Body of pancreas (tissue), 4 donors: ENCODE results near the gene PSG5. TPM values are rescaled to one million over a fixed set of nuclear protein-coding genes. Genes with fewer than 3 reads are reported as not detected.
"Not testable (repeated sequence)": the region's sequence is repeated elsewhere in the genome, so short reads cannot be mapped to it uniquely, and the experiment has no call there.

Experiments
- ATAC-seq: fragments of 150-250 bp; one replicate; pipeline ENCODE4 v1.9.1; 2016
- DNase-seq, 4 donors: peaks; one replicate each; pipeline ENCODE4 v3.0.0-alpha.2; 2019
- H3K27ac ChIP-seq, 4 donors: fragments of 200-600 bp; sonication (generic); 1 replicate in 3 of 4; 2 replicates in 1 of 4; pipeline versions ENCODE4 v1.5.1 to v1.6.1; 2016 to 2019; ENCODE audit warnings: mild to moderate bottlenecking in 1 of 4, mixed read lengths in 1 of 4, moderate library complexity in 1 of 4
- H3K27me3 ChIP-seq, 2 donors: fragments of 200-600 bp; sonication (generic); one replicate each; pipeline ENCODE4 v1.6.0; 2016; ENCODE audit warnings: mild to moderate bottlenecking in 1 of 2
- H3K36me3 ChIP-seq, 2 donors: fragments of 200-600 bp; sonication (generic); replicated peaks in 1 of 2; 2 replicates each; pipeline ENCODE4 v1.5.1; 2016; ENCODE audit warnings: low read depth in 2 of 2; ENCODE audit not compliant: insufficient read depth in 1 of 2
- H3K4me1 ChIP-seq: fragments of 200-600 bp; sonication (generic); one replicate; pipeline ENCODE4 v1.6.0; 2016
- H3K4me3 ChIP-seq, 2 donors: fragments of 200-600 bp; sonication (generic); 1 replicate in 1 of 2; 2 replicates in 1 of 2; pipeline ENCODE4 v1.5.1; 2016 to 2019
- H3K9me3 ChIP-seq, 3 donors: fragments of 200-600 bp; sonication (generic); 1 replicate in 2 of 3; 2 replicates in 1 of 3; pipeline ENCODE4 v1.5.1; 2016
- CTCF ChIP-seq, 7 experiments: fragments of 450-650 bp in 4 of 7; fragments of 200-600 bp in 3 of 7; sonication (generic) in 3 of 7; IDR thresholded peaks; one replicate each; pipeline ENCODE4 v1.5.1; 2016 to 2019; ENCODE audit warnings: antibody characterized with exemption in 7 of 7
- POLR2A ChIP-seq, 3 donors: fragments of 450-650 bp; IDR thresholded peaks; one replicate each; pipeline ENCODE4 v1.6.1; 2016; ENCODE audit warnings: antibody characterized with exemption in 3 of 3, mild to moderate bottlenecking in 2 of 3
- WGBS, 2 donors: methylation state at CpG; one replicate each; pipeline ENCODE4 v1.1.5; 2017; 5-methylcytosine and 5-hydroxymethylcytosine counted together
- intact Hi-C: fragments of 100-400 bp; cut with DNase I; formaldehyde crosslinking; loops from one replicate; pipeline ENCODE4 v1.15.1; 2023
- total RNA-seq, 2 donors: library from RNA; depleted of rRNA; stranded (reverse); fragments of >200 nt; gene quantifications; one replicate each; pipeline ENCODE4 v1.1.0, GENCODE V29; 2016

The PSG5 gene
- total RNA-seq, 2 donors from 2014 or later: 1.3 TPM; not detected in 1

GRCh38 chr19:43207991-43208390 lies 21.7 kb upstream of the PSG5 start:
- H3K4me1 ChIP-seq: no peaks in the 10 kb centered on the region
- intact Hi-C loops: no loop called here
- no peak overlapping the region for H3K27ac ChIP-seq
- no peak overlapping the region for H3K4me3 ChIP-seq
- no peaks in the 10 kb centered on the region for H3K27me3 ChIP-seq
- WGBS, 2 donors: 31 to 42% methylated on average over 4 of the region's 4 CpGs
- TF ChIP-seq POLR2A (IDR thresholded peaks at IDR 0.05) (no peak), CTCF (IDR thresholded peaks at IDR 0.05) (no peak)
- ATAC-seq: no peak
- H3K9me3 ChIP-seq: no peaks in the 10 kb centered on the region
- no peak for DNase-seq
- no peaks in the 10 kb centered on the region for H3K36me3 ChIP-seq

- DNase-seq: peak in 2 of 4 donors; percentile 7 to 19
- ATAC-seq, H3K9me3 ChIP-seq, H3K27me3 ChIP-seq, H3K4me1 ChIP-seq, H3K27ac ChIP-seq, H3K4me3 ChIP-seq, H3K36me3 ChIP-seq, intact Hi-C loops: not testable (repeated sequence)
- peak in 5 of 7 experiments; percentile 30 to 48 (median 41) for TF ChIP-seq CTCF (IDR thresholded peaks at IDR 0.05)
- 29 to 42% methylated on average over 5 to 8 of the region's 8 CpGs for WGBS, 2 donors
These were observed 20.8 kb upstream of the PSG5 start for GRCh38 chr19:43207174-43207573.

GRCh38 chr19:43205471-43206105 lies 19.3 kb upstream of the PSG5 start, which contains the start of gene PSG4:
Gene PSG4 (minus strand): TSS chr19:43205638. CDS start chr19:43205536, 102 bp downstream.
- H3K9me3 ChIP-seq, DNase-seq, H3K27me3 ChIP-seq, intact Hi-C loops, H3K27ac ChIP-seq, ATAC-seq, H3K4me1 ChIP-seq, H3K36me3 ChIP-seq, H3K4me3 ChIP-seq: not testable (repeated sequence)
- WGBS, 2 donors: 40 to 41% methylated on average over 9 of the region's 9 CpGs

- H3K4me1 ChIP-seq, H3K9me3 ChIP-seq, H3K36me3 ChIP-seq, H3K27me3 ChIP-seq, ATAC-seq, H3K4me3 ChIP-seq, intact Hi-C loops, DNase-seq, H3K27ac ChIP-seq: not testable (repeated sequence)
- WGBS, 2 donors: 79 to 84% methylated on average over 7 of the region's 7 CpGs
These were observed 17.3 kb upstream of the PSG5 start for GRCh38 chr19:43203611-43204010.

GRCh38 chr19:43201891-43202290 lies 15.6 kb upstream of the PSG5 start:
- H3K9me3 ChIP-seq, ATAC-seq, intact Hi-C loops, DNase-seq, H3K36me3 ChIP-seq, H3K4me1 ChIP-seq, H3K4me3 ChIP-seq, H3K27me3 ChIP-seq: not testable (repeated sequence)
- H3K27ac ChIP-seq: peak overlapping the region in 2 of 4 donors; percentile 58 to 70
- 23 to 27% methylated on average over 2 of the region's 2 CpGs for WGBS, 2 donors

GRCh38 chr19:43201337-43201801 lies 15.0 kb upstream of the PSG5 start:
- 31 to 40% methylated on average over 7 of the region's 7 CpGs for WGBS, 2 donors
- H3K36me3 ChIP-seq, intact Hi-C loops, H3K27me3 ChIP-seq, H3K4me3 ChIP-seq, ATAC-seq, H3K4me1 ChIP-seq, H3K9me3 ChIP-seq: not testable (repeated sequence)
- H3K27ac ChIP-seq: peak overlapping the region in 2 of 4 donors; percentile 58 to 70
- peak in 1 of 4 donors; percentile 16 for DNase-seq

GRCh38 chr19:43198686-43199419 lies 12.5 kb upstream of the PSG5 start:
- DNase-seq, ATAC-seq, H3K27ac ChIP-seq, H3K36me3 ChIP-seq, H3K27me3 ChIP-seq, H3K4me3 ChIP-seq, H3K9me3 ChIP-seq, intact Hi-C loops, H3K4me1 ChIP-seq: not testable (repeated sequence)
- 41 to 49% methylated on average over 5 of the region's 5 CpGs for WGBS, 2 donors

- ATAC-seq, H3K36me3 ChIP-seq: not testable (repeated sequence)
- WGBS, 2 donors: 72 to 90% methylated on average over 2 of the region's 7 CpGs
These were observed 11.5 kb upstream of the PSG5 start for GRCh38 chr19:43197666-43198397.

GRCh38 chr19:43194397-43194796 lies 8.1 kb upstream of the PSG5 start:
- 60 to 68% methylated on average over 7 of the region's 7 CpGs for WGBS, 2 donors
- H3K9me3 ChIP-seq, ATAC-seq, H3K36me3 ChIP-seq, H3K4me3 ChIP-seq, intact Hi-C loops, DNase-seq, H3K27ac ChIP-seq, H3K4me1 ChIP-seq, H3K27me3 ChIP-seq: not testable (repeated sequence)

More at GRCh38 chr19:43197666-43198397, 11.5 kb upstream of the PSG5 start:
- H3K4me1 ChIP-seq, H3K9me3 ChIP-seq, intact Hi-C loops, H3K27ac ChIP-seq, H3K27me3 ChIP-seq, DNase-seq, H3K4me3 ChIP-seq: not testable (repeated sequence)
